ENCODE data around the gene NEK9. TPM values are rescaled to one million over a fixed set of nuclear protein-coding genes. Genes with fewer than 3 reads are reported as not detected.

The NEK9 gene
- total and polyA plus RNA-seq, 10 of the 15 experiments (the other 5 are each of a cell fraction or from before 2014, with no cell fraction given) = 6.0 to 78.8 (median 44.7) TPM

DNA sequence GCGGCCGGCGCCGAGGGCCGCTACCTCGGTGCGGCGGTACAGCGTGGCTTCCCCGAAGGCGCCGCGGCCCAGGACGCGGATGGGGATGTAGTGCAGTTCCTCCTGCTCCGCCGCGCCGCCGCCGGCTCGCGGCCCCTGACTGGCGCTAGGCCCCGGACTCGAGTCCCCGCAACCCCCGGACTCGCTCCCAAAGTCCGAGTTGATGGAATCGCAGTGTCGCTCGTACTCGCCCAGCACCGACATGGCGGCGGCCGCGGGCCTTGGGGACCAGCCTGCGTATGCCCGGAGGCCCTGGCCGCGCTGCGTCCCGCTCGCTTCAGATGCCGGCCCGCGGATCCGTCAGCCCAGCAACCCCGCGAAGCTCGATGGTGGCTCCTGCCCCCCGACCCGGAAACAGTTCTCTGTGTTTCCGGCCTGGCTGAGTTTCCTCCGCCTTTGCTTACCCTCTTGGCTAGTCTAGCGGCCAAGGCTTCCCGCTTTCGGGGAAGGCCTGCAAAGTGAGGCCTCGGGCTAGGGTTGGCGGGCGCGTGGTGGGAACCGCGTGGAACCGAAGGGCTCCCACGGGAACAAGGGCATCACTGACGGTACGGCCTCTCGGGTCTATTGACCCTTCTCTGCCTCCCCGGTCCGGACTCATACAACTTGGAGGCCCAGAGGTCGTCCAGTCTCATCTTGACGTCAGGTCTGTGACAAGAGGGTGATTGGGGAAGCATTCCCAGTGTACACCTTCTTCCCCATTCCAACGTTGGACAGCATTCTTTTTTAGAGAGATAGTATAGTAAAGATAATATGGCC is at the start of gene NEK9 (continued):
- TF ChIP-seq, protein P1, sequence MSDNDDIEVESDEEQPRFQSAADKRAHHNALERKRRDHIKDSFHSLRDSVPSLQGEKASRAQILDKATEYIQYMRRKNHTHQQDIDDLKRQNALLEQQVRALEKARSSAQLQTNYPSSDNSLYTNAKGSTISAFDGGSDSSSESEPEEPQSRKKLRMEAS (IDR thresholded peaks at IDR 0.05; ENCODE audit: low read depth, low read length) = no peak
- TF ChIP-seq RAD21 (IDR thresholded peaks at IDR 0.05; ENCODE audit: insufficient read depth, low read depth, low read length) = no peak
- TF ChIP-seq RFX5 (IDR thresholded peaks at IDR 0.05; ENCODE audit: low read depth, low read length) = no peak
- TF ChIP-seq JUND (IDR thresholded peaks at IDR 0.05; ENCODE audit: low read depth, low read length) = no peak
- 0 out of 2 replicates have a peak, but pooled peaks have one; percentile 46 for TF ChIP-seq NBN (IDR thresholded peaks at IDR 0.05)
- no peak for TF ChIP-seq PAX8 (IDR thresholded peaks at IDR 0.05)
- no peak for TF ChIP-seq STAT1 (conservative IDR thresholded peaks at IDR 0.05)
- TF ChIP-seq EED (IDR thresholded peaks at IDR 0.05; ENCODE audit: low read depth) = peak; percentile 9; the same call in 1 of the 2 replicates
- TF ChIP-seq, protein P2, sequence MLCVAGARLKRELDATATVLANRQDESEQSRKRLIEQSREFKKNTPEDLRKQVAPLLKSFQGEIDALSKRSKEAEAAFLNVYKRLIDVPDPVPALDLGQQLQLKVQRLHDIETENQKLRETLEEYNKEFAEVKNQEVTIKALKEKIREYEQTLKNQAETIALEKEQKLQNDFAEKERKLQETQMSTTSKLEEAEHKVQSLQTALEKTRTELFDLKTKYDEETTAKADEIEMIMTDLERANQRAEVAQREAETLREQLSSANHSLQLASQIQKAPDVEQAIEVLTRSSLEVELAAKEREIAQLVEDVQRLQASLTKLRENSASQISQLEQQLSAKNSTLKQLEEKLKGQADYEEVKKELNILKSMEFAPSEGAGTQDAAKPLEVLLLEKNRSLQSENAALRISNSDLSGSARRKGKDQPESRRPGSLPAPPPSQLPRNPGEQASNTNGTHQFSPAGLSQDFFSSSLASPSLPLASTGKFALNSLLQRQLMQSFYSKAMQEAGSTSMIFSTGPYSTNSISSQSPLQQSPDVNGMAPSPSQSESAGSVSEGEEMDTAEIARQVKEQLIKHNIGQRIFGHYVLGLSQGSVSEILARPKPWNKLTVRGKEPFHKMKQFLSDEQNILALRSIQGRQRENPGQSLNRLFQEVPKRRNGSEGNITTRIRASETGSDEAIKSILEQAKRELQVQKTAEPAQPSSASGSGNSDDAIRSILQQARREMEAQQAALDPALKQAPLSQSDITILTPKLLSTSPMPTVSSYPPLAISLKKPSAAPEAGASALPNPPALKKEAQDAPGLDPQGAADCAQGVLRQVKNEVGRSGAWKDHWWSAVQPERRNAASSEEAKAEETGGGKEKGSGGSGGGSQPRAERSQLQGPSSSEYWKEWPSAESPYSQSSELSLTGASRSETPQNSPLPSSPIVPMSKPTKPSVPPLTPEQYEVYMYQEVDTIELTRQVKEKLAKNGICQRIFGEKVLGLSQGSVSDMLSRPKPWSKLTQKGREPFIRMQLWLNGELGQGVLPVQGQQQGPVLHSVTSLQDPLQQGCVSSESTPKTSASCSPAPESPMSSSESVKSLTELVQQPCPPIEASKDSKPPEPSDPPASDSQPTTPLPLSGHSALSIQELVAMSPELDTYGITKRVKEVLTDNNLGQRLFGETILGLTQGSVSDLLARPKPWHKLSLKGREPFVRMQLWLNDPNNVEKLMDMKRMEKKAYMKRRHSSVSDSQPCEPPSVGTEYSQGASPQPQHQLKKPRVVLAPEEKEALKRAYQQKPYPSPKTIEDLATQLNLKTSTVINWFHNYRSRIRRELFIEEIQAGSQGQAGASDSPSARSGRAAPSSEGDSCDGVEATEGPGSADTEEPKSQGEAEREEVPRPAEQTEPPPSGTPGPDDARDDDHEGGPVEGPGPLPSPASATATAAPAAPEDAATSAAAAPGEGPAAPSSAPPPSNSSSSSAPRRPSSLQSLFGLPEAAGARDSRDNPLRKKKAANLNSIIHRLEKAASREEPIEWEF (IDR thresholded peaks at IDR 0.05; ENCODE audit: insufficient replicate concordance, low read depth, low read length) = no peak
- peak; percentile 31; the same call in 1 of the 2 replicates for TF ChIP-seq RUNX3 (IDR thresholded peaks at IDR 0.05; ENCODE audit: low read length)
- TF ChIP-seq BHLHE40 (IDR thresholded peaks at IDR 0.05; ENCODE audit: borderline replicate concordance in 1 of 2, low read depth in 2 of 2, low read length in 1 of 2) = peak in 1 of 2 experiments; percentile 38; a peak in 1 of 4 replicates
- TF ChIP-seq BACH1 (IDR thresholded peaks at IDR 0.05; ENCODE audit: borderline replicate concordance) = peak; percentile 71
- no peak for TF ChIP-seq ESRRA (IDR thresholded peaks at IDR 0.05; ENCODE audit: low read length)
- TF ChIP-seq, protein P3, sequence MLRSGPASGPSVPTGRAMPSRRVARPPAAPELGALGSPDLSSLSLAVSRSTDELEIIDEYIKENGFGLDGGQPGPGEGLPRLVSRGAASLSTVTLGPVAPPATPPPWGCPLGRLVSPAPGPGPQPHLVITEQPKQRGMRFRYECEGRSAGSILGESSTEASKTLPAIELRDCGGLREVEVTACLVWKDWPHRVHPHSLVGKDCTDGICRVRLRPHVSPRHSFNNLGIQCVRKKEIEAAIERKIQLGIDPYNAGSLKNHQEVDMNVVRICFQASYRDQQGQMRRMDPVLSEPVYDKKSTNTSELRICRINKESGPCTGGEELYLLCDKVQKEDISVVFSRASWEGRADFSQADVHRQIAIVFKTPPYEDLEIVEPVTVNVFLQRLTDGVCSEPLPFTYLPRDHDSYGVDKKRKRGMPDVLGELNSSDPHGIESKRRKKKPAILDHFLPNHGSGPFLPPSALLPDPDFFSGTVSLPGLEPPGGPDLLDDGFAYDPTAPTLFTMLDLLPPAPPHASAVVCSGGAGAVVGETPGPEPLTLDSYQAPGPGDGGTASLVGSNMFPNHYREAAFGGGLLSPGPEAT (IDR thresholded peaks at IDR 0.05; ENCODE audit: low read depth) = peak; percentile 77; the same call in 1 of the 2 replicates
- TF ChIP-seq SIX5 (IDR thresholded peaks at IDR 0.05; ENCODE audit: low read depth, low read length, severe bottlenecking) = peak; percentile 41
- TF ChIP-seq YBX1 (IDR thresholded peaks at IDR 0.05) = no peak
- TF ChIP-seq ETV6 (conservative IDR thresholded peaks at IDR 0.05 in 1 of 2, IDR thresholded peaks at IDR 0.05 in 1 of 2; ENCODE audit: borderline replicate concordance in 1 of 2, low read depth in 1 of 2) = peak in 1 of 2 experiments; percentile 54; a peak in 1 of 4 replicates
- no peak for TF ChIP-seq KAT2A (conservative IDR thresholded peaks at IDR 0.05; ENCODE audit: control insufficient read depth, low read depth, low read length)
- TF ChIP-seq TBL1XR1 (IDR thresholded peaks at IDR 0.05; ENCODE audit: low read depth, low read length) = peak; percentile 32; the same call in 1 of the 2 replicates
- TF ChIP-seq ZSCAN29 (IDR thresholded peaks at IDR 0.05) = 0 out of 2 replicates have a peak, but pooled peaks have one; percentile 17
- TF ChIP-seq NFYA (IDR thresholded peaks at IDR 0.05; ENCODE audit: borderline replicate concordance, low read depth, low read length) = no peak
- TF ChIP-seq HDGF (IDR thresholded peaks at IDR 0.05) = peak; percentile 68; the same call in 1 of the 2 replicates
- 0 out of 2 replicates have a peak, but pooled peaks have one; percentile 3 for TF ChIP-seq BCL11A (IDR thresholded peaks at IDR 0.05; ENCODE audit: low read depth, low read length)
- TF ChIP-seq NR2F1 (conservative IDR thresholded peaks at IDR 0.05) = peak; percentile 61; the same call in 1 of the 2 replicates
- no peak for TF ChIP-seq ZNF217 (IDR thresholded peaks at IDR 0.05)
